ENCODE measurements around the gene NME8. TPM values are rescaled to one million over a fixed set of nuclear protein-coding genes. Genes with fewer than 3 reads are reported as not detected.

Gene NME8
- polyA plus RNA-seq, 2 of the 4 experiments (the other 2 are of a cell fraction), result not detected

- no peak for TF ChIP-seq ZFP36 (IDR thresholded peaks at IDR 0.05; ENCODE audit: borderline replicate concordance, partially characterized antibody)
- TF ChIP-seq ELK1 (IDR thresholded peaks at IDR 0.05; ENCODE audit: low read depth, low read length), result no peak
- TF ChIP-seq GATA3 (IDR thresholded peaks at IDR 0.05; ENCODE audit: borderline replicate concordance), result peak; percentile 85
- TF ChIP-seq MAFK (IDR thresholded peaks at IDR 0.05; ENCODE audit: partially characterized antibody), result peak; percentile 100
- TF ChIP-seq, protein P1, sequence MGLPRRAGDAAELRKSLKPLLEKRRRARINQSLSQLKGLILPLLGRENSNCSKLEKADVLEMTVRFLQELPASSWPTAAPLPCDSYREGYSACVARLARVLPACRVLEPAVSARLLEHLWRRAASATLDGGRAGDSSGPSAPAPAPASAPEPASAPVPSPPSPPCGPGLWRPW (IDR thresholded peaks at IDR 0.05), result no peak
- no peak for TF ChIP-seq EHMT2 (IDR thresholded peaks at IDR 0.05; ENCODE audit: low read depth)
- TF ChIP-seq TP53 (CRISPR knock-in tag; IDR thresholded peaks at IDR 0.05), result no peak
- peak in 1 of 2 experiments; percentile 44; a peak in 1 of 4 replicates for TF ChIP-seq CEBPB (IDR thresholded peaks at IDR 0.05)
- TF ChIP-seq MAZ (IDR thresholded peaks at IDR 0.05; ENCODE audit: borderline replicate concordance, low read depth, low read length), result no peak
- TF ChIP-seq EHF (CRISPR knock-in tag; IDR thresholded peaks at IDR 0.05), result no peak
- TF ChIP-seq HOXB13 (CRISPR knock-in tag; IDR thresholded peaks at IDR 0.05; ENCODE audit: low read depth), result no peak
- TF ChIP-seq, protein P2, sequence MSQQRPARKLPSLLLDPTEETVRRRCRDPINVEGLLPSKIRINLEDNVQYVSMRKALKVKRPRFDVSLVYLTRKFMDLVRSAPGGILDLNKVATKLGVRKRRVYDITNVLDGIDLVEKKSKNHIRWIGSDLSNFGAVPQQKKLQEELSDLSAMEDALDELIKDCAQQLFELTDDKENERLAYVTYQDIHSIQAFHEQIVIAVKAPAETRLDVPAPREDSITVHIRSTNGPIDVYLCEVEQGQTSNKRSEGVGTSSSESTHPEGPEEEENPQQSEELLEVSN (IDR thresholded peaks at IDR 0.05; ENCODE audit: borderline replicate concordance, low read depth), result no peak
- no peak for TF ChIP-seq BCL3 (IDR thresholded peaks at IDR 0.05)
- no peak for TF ChIP-seq EP300 (IDR thresholded peaks at IDR 0.05)
Observed at GRCh38 chr7:37901890-37902524, 53.6 kb downstream of the NME8 start (continued).

DNA sequence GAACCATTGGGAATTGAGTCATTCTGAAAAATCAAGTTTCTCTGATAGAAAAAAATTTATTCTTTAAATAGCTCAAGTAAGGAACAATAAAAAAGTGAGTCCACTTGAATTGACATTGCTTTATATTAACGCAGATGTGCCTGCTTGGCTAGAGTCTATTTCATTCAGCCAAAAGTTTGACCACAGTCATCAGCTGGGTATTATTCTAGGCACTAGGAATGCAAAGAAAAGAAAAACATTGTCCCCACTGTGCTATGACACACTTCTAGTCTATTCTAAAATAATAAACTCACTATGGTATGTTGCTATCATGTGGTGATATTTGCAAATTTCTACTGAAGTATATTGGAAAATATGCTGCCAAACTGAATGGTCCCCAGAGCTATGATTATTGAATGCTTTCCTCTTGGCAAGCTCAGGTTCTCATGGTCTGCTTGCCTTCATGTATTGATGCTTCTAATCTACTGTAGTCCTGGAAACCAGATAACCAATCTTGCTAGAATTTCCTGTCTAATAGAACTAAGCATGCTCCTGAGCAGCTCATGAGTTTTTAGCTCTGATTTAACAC lies 59.9 kb downstream of the NME8 start:
- no peak overlapping the region for H3K27ac ChIP-seq
- no peaks in the 10 kb centered on the region for H3K9me3 ChIP-seq
- 91% methylated on average over 1 of the region's 1 CpG for WGBS (ENCODE audit: missing lambda C conversion rate)
- FAIRE-seq (no peak), ATAC-seq (no peak), DNase-seq (ENCODE audit: low read depth in 1 of 2, low spot score in 1 of 2) (no peak)
- ChIA-PET POLR2A (no interaction called here), CTCF (interaction anchor here (1.0 to 11.8 kb wide), 4 partner anchors 10 to 311 kb away, joined by 3 to 159 read pairs (median 4); partner anchors contain the start of genes EPDR1 and SFRP4)
- H3K4me1 ChIP-seq, result peaks cover 9% of the 10 kb centered on the region
- no peak overlapping the region for H3K4me2 ChIP-seq
- no peak overlapping the region for H3K4me3 ChIP-seq
- no peak for TF ChIP-seq FOSB (CRISPR knock-in tag; IDR thresholded peaks at IDR 0.05)
- TF ChIP-seq MYC (IDR thresholded peaks at IDR 0.05; ENCODE audit: borderline replicate concordance, low read length), result no peak
- TF ChIP-seq PHF8 (IDR thresholded peaks at IDR 0.05; ENCODE audit: borderline replicate concordance, low read depth), result no peak
- no peak for TF ChIP-seq HDAC2 (IDR thresholded peaks at IDR 0.05)
- no peak for TF ChIP-seq ZC3H11A (IDR thresholded peaks at IDR 0.05)
- no peak for TF ChIP-seq ATOH8 (CRISPR knock-in tag; IDR thresholded peaks at IDR 0.05; ENCODE audit: low read depth)
- no peak for TF ChIP-seq CHD4 (IDR thresholded peaks at IDR 0.05; ENCODE audit: borderline replicate concordance)
- TF ChIP-seq RCOR1 (IDR thresholded peaks at IDR 0.05; ENCODE audit: low read depth, low read length), result no peak
- TF ChIP-seq, protein P3, sequence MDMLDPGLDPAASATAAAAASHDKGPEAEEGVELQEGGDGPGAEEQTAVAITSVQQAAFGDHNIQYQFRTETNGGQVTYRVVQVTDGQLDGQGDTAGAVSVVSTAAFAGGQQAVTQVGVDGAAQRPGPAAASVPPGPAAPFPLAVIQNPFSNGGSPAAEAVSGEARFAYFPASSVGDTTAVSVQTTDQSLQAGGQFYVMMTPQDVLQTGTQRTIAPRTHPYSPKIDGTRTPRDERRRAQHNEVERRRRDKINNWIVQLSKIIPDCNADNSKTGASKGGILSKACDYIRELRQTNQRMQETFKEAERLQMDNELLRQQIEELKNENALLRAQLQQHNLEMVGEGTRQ (IDR thresholded peaks at IDR 0.05), result no peak
